ENCODE results near the gene ADAMTS6. TPM values are rescaled to one million over a fixed set of nuclear protein-coding genes. Genes with fewer than 3 reads are reported as not detected.

ADAMTS6 gene
- total RNA-seq, 1 experiment from 2014 or later: 2.8 TPM

GRCh38 chr5:65455064-65455463, 26.7 kb downstream of the ADAMTS6 start:
- ChIA-PET POLR2A (no interaction called here), CTCF (no interaction called here)
- H3K27ac Mint-ChIP-seq: no peak overlapping the region
- H3K27me3 Mint-ChIP-seq (ENCODE audit: low read depth): no peaks in the 10 kb centered on the region
- H3K36me3 Mint-ChIP-seq: peaks cover 15% of the 10 kb centered on the region
- no peak overlapping the region for H3K4me3 Mint-ChIP-seq
- DNase-seq (ENCODE audit: low spot score): no peak
- ATAC-seq: no peak
- peaks cover 10% of the 10 kb centered on the region for H3K9me3 Mint-ChIP-seq
- H3K4me1 Mint-ChIP-seq: no peaks in the 10 kb centered on the region
- no peak for TF ChIP-seq KAT7 (CRISPR knock-in tag; IDR thresholded peaks at IDR 0.05; ENCODE audit: borderline replicate concordance)
- no peak for TF ChIP-seq CTCF (IDR thresholded peaks at IDR 0.05)
- TF ChIP-seq USF2 (CRISPR knock-in tag; IDR thresholded peaks at IDR 0.05): no peak
- no peak for TF ChIP-seq SMAD4 (CRISPR knock-in tag; IDR thresholded peaks at IDR 0.05)
- TF ChIP-seq ESRRA (CRISPR knock-in tag; IDR thresholded peaks at IDR 0.05; ENCODE audit: borderline replicate concordance): no peak
- no peak for TF ChIP-seq ZNF425 (CRISPR knock-in tag; conservative IDR thresholded peaks at IDR 0.05)
- no peak for TF ChIP-seq ZNF121 (CRISPR knock-in tag; IDR thresholded peaks at IDR 0.05)
- TF ChIP-seq SOX15 (CRISPR knock-in tag; IDR thresholded peaks at IDR 0.05): no peak
- no peak for TF ChIP-seq ATF3 (CRISPR knock-in tag; conservative IDR thresholded peaks at IDR 0.05)
- no peak for TF ChIP-seq MAX (CRISPR knock-in tag; IDR thresholded peaks at IDR 0.05)
- no peak for TF ChIP-seq SMAD3 (CRISPR knock-in tag; IDR thresholded peaks at IDR 0.05; ENCODE audit: borderline replicate concordance)
- TF ChIP-seq CREM (CRISPR knock-in tag; IDR thresholded peaks at IDR 0.05): no peak
- no peak for TF ChIP-seq ERG (CRISPR knock-in tag; IDR thresholded peaks at IDR 0.05)
- no peak for TF ChIP-seq PRDM15 (CRISPR knock-in tag; IDR thresholded peaks at IDR 0.05)
- no peak for TF ChIP-seq ZNF396 (CRISPR knock-in tag; IDR thresholded peaks at IDR 0.05; ENCODE audit: borderline replicate concordance)

GRCh38 chr5:65451436-65451835, 30.3 kb downstream of the ADAMTS6 start:
- no peak overlapping the region for H3K27ac Mint-ChIP-seq
- H3K27me3 Mint-ChIP-seq (ENCODE audit: low read depth): no peaks in the 10 kb centered on the region
- CTCF ChIA-PET: no interaction called here
- no peak overlapping the region for H3K4me3 Mint-ChIP-seq
- H3K9me3 Mint-ChIP-seq: peaks cover 10% of the 10 kb centered on the region
- H3K4me1 Mint-ChIP-seq: no peaks in the 10 kb centered on the region
- POLR2A ChIA-PET: no interaction called here
- DNase-seq (ENCODE audit: low spot score) (no peak), ATAC-seq (no peak)
- peaks cover 10% of the 10 kb centered on the region for H3K36me3 Mint-ChIP-seq
- TF ChIP-seq CREM (CRISPR knock-in tag; IDR thresholded peaks at IDR 0.05) (no peak), NR3C1 (CRISPR knock-in tag; conservative IDR thresholded peaks at IDR 0.05; ENCODE audit: low read depth) (no peak), GABPB1 (CRISPR knock-in tag; IDR thresholded peaks at IDR 0.05) (no peak), NR2C2 (CRISPR knock-in tag; IDR thresholded peaks at IDR 0.05) (no peak), NFATC4 (CRISPR knock-in tag; IDR thresholded peaks at IDR 0.05) (no peak), ZNF138 (CRISPR knock-in tag; conservative IDR thresholded peaks at IDR 0.05) (no peak), GTF2I (CRISPR knock-in tag; conservative IDR thresholded peaks at IDR 0.05) (no peak), ATF6 (CRISPR knock-in tag; IDR thresholded peaks at IDR 0.05) (no peak), ZNF512 (CRISPR knock-in tag; IDR thresholded peaks at IDR 0.05; ENCODE audit: borderline replicate concordance) (no peak)
